ENCODE results near the gene PER3.

GRCh38 chr1:7861452-7861851 lies 77.4 kb downstream of the PER3 start:
- no peak for TF ChIP-seq POLR2AphosphoS5 (IDR thresholded peaks at IDR 0.05)
- TF ChIP-seq CTCF (IDR thresholded peaks at IDR 0.05) = no peak
